Myocyte (in vitro differentiated cells): Measurements from ENCODE around the gene DNAJB14. TPM values are rescaled to one million over a fixed set of nuclear protein-coding genes. Genes with fewer than 3 reads are reported as not detected.

Experiments used
- DNase-seq: peaks from one replicate; pipeline ENCODE4 v3.0.0-alpha.2; 2012; ENCODE audit warnings: low read depth
- total RNA-seq: library from RNA; depleted of rRNA; stranded (reverse); fragments of >200 nt; gene quantifications from 2 replicates; pipeline ENCODE4 v1.2.3, GENCODE V29; 2014

Gene DNAJB14
- total RNA-seq, 1 donor from 2014 or later, result 33.1 TPM

- DNase-seq, result peak; percentile 46
Observed at GRCh38 chr4:99945718-99946355, 581 bp downstream of the DNAJB14 start.

GRCh38 chr4:99943904-99944437 lies 2.4 kb downstream of the DNAJB14 start:
- no peak for DNase-seq

GRCh38 chr4:99938243-99938753 lies 8.1 kb downstream of the DNAJB14 start:
- no peak for DNase-seq

DNA sequence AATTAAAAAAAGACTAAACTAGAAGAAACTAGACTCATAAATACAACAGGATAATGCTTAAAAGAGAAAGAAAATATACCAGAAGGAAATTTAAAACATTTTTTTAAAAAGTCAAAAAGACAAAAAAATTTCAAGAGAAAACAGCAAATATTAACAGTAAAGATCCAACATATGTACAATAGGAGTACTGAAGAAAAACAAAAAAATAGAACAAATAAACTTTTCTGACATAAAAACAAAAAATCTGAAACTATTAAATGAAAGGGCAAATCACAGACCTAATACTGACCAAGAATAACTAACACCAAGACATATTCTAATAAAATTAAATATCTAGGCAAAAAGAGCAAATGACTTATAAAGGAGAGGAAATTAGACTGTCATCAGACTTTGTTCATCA lies 11.5 kb downstream of the DNAJB14 start:
- peak; percentile 1 for DNase-seq

GRCh38 chr4:99927566-99927965 lies 18.9 kb downstream of the DNAJB14 start:
- DNase-seq, result no peak

- no peak for DNase-seq
Observed at GRCh38 chr4:99921174-99921573, 25.2 kb downstream of the DNAJB14 start.

DNA sequence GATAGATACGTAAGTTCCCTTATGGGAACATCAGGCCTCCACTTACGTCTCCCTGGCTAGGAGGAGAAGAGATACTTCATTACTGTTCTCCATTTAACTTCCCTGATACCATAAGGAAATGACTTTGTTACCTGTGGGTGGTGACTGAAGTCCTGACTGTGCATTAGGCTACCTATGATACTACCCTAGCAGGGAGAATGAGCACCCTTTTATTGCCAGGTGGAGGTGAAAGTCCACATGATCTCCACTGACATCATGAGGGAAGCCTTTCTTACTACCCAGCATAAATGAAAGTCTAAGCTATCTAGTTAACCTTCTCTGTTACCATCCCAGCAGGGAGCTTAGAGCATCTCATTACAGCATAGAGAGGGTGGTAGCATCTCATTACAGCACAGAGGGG lies 27.8 kb downstream of the DNAJB14 start:
- DNase-seq, result no peak

DNA sequence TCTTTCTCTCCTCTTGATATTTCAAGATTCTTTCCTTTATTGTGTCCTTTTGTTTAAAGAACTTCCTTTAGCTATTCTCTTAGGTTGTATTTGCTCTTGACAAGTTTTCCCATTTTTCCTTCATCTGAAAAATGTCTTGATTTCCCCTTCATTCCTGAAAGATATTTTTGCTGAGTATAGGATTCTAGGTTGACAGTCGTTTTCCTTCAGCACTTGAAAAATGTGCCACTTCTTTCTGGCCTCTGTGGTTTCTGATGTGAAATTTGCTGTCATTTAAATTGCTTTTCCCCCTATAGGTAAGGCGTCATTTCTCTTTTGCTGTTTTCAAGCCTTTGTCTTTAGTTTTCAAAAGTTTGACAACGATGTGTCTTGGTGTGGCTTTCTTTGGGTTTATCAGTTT lies 28.8 kb downstream of the DNAJB14 start:
- no peak for DNase-seq

DNA sequence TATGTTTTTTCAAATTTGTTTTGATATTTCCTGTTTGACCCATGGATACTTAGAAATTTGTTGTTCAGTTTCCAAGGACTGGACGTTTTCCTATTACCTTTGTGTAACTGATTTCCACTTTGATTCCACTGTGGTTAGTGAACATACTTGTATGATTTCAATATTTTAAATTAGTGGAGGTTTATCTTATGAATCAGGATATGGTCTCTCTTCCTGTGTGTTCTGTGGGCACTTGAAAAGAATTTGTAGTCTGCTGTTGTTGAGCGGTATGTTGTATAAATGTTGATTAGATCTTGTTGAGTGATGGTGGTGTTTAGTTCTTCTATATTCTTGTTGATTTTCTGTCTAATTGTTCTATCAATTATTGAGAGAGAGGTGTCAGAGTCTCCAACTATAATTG lies 31.0 kb downstream of the DNAJB14 start:
- no peak for DNase-seq

DNA sequence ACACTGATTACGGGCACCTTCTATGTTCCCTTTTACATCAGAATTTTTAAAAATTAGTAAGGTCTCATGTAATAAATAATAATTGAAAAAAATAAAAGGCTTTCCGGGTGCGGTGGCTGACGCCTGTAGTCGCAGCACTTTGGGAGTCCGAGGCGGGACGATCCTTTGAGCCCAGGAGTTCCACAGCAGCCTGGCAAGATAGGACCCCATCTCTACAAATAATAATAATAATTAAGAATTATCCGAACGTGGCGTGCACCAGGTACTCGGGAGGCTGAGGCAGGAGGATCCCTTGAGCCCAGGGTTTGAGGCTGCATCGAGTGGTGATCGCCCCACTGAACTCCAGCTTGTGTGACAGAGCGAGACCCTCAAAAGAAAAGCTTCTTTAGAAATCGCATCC lies 51.4 kb downstream of the DNAJB14 start:
- no peak for DNase-seq

GRCh38 chr4:99894161-99894997 lies 52.0 kb downstream of the DNAJB14 start, which contains the start of gene LAMTOR3:
LAMTOR3 (minus strand) TSS chr4:99894427; CDS start chr4:99893963, 464 bp downstream.
- DNase-seq, result peak; percentile 92

GRCh38 chr4:99893839-99894160 lies 52.6 kb downstream of the DNAJB14 start:
- no peak for DNase-seq

DNA sequence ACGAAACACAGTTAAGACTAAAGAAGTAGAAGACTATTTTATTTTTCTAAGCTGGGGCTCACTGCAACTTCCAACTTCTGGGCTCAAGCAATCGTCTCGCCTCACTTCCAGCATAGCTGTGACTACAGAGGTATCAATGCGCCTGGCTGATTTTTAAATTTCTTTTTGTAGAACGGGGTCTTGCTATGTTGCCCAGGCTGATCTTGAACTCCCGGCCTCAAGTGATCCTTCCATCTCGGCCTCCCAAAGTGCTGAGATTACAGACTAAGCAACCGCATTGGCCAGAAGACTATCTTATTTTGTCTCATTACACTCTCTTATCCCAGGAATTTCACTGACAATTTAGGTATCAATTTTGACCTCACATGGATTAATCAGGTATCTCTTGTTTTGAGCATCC lies 53.4 kb downstream of the DNAJB14 start:
- no peak for DNase-seq

GRCh38 chr4:99891351-99891750 lies 55.1 kb downstream of the DNAJB14 start:
- no peak for DNase-seq

GRCh38 chr4:99887837-99888236 lies 58.6 kb downstream of the DNAJB14 start:
- DNase-seq, result no peak

DNA sequence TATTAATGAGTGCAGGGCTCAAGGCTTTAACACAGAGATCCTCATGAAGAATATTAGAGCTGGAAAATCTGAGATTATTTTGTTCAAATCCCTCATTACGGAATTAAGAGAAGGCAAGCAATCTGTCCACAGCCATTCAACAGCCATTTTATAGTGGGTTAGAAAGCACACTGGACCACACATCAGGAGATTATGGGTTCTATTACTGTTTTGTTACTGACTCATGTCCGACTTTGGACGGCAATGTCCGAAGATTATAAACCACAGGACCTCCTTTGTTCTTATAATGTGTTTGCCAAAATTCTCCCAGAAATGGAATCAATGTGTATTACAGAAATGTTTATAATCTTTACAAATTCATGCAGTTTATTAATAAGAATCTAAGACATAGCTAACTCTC lies 60.3 kb downstream of the DNAJB14 start:
- peak; percentile 27 for DNase-seq

- DNase-seq, result no peak
Observed at GRCh38 chr4:99885687-99886086, 60.7 kb downstream of the DNAJB14 start.

DNA sequence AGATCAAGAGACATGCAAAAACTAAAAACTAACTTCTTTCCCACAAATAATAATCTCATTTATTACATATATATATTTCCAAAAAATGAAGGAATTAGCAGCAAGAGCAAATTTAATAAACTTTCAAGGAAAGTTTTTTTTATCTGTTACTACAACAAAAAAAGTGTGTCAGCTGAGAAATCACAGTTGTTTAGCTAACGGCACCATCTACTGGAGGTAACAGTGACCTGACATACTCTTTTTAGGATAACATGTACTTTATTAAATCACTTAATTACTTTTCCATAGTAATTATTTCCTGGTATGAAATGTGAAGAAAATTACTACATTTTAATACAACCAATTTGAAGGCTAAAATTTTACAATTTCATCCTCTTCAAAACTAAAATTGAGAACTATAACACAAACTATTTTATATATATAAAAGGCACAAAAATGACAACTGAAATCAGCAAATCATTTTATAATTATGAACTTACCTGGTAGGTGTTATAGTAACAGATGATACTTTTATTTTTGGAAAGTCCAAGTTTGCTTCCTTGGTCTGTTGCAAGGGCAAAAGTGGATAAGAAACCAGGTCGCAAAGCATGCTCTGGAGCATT lies 61.3 kb downstream of the DNAJB14 start:
- DNase-seq, result peak; percentile 49

DNA sequence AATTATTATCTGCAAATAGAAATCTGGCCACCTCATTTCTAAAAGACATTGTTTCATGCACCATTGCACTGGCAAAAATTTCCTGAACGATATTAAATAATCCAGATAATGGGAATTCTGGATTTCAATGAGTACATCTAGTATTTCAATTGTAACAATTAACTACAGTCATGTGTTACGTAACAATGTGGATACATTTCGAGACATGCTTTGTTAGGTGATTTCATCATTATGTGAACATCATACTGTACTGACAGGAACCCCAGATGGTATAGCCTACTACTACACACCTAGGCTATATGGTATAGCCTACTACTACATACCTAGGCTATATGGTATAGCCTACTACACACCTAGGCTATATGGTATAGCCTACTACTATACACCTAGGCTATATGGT lies 67.0 kb downstream of the DNAJB14 start:
- no peak for DNase-seq

DNA sequence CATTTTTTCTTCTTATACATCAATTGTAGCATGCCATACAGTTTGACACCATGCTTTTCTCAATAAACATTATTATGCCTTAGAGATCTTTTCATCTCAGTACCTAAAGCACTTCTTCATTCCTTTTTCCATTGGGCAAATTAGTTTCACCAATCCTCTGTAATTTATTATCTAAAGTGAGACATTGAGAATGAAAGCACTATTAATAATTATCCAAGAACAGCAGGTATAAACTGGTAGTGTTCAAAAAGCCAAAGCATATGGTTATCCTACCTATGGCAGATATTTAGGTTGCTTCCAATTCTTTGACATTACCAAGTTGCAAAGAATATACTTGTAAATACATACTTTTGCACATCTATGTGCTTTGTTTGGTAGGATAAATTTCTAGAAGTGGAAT lies 67.8 kb downstream of the DNAJB14 start:
- no peak for DNase-seq

DNA sequence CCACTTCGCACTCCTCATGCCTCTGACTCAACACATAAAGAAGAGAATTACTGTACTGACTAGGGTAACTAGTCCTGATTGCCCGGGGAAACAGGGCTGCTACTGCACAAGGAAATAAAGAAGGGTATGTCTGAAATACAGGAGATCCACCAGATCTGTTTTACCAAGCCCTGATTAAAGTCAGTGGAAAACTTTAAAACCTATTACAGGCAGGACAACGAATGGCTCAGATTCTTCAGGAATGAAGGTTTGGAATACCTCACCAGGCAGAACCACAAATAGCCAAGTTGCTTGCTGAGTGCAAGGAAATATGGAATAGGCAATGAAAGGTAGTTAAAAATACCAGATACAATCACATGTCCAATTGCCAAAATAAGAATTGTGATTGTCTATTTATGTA lies 69.5 kb downstream of the DNAJB14 start:
- DNase-seq, result peak; percentile 5

- no peak for DNase-seq
Observed at GRCh38 chr4:99875071-99875470, 71.3 kb downstream of the DNAJB14 start.
